ENCODE measurements around the gene HIPK4. TPM values are rescaled to one million over a fixed set of nuclear protein-coding genes. Genes with fewer than 3 reads are reported as not detected.
"Not testable (repeated sequence)": the region's sequence is repeated elsewhere in the genome, so short reads cannot be mapped to it uniquely, and the experiment has no call there.

Gene HIPK4
- polyA plus RNA-seq, 1 experiment: 0.09 TPM

- H3K27me3 ChIP-seq (ENCODE audit: control insufficient read depth, insufficient read depth, low read length): no peaks in the 10 kb centered on the region
- CTCF ChIA-PET: interaction anchor here (1.9 kb wide), 1 partner anchor 11 kb away, joined by 7 read pairs; no protein-coding TSS in a partner anchor
- POLR2A ChIA-PET: no interaction called here
- DNase-seq (ENCODE audit: low read depth, low spot score): no peak
- no peaks in the 10 kb centered on the region for H3K9me3 ChIP-seq (ENCODE audit: control insufficient read depth, insufficient read depth, low read length)
- no peak overlapping the region for H3K27ac ChIP-seq (ENCODE audit: low read depth, low read length)
- H3K4me3 ChIP-seq (ENCODE audit: low read depth, low read length): no peak overlapping the region
- no peak for TF ChIP-seq CTCF (IDR thresholded peaks at IDR 0.05; ENCODE audit: low read depth, low read length)
These were observed 41.7 kb upstream of the HIPK4 start for GRCh38 chr19:40431698-40432097.

- H3K27me3 ChIP-seq (ENCODE audit: control insufficient read depth, insufficient read depth, low read length); POLR2A ChIA-PET; H3K9me3 ChIP-seq (ENCODE audit: control insufficient read depth, insufficient read depth, low read length); DNase-seq (ENCODE audit: low read depth, low spot score); H3K4me3 ChIP-seq (ENCODE audit: low read depth, low read length); H3K27ac ChIP-seq (ENCODE audit: low read depth, low read length): not testable (repeated sequence)
- CTCF ChIA-PET: interaction anchor here (1.9 kb wide), 1 partner anchor 10 kb away, joined by 7 read pairs; no protein-coding TSS in a partner anchor
These were observed 40.3 kb upstream of the HIPK4 start for GRCh38 chr19:40430242-40430641.

- DNase-seq (ENCODE audit: low read depth, low spot score); CTCF ChIA-PET; H3K4me3 ChIP-seq (ENCODE audit: low read depth, low read length); H3K27ac ChIP-seq (ENCODE audit: low read depth, low read length); H3K9me3 ChIP-seq (ENCODE audit: control insufficient read depth, insufficient read depth, low read length); H3K27me3 ChIP-seq (ENCODE audit: control insufficient read depth, insufficient read depth, low read length): not testable (repeated sequence)
- POLR2A ChIA-PET: interaction anchor here (0.6 to 0.7 kb wide), 2 partner anchors 15 to 190 kb away, joined by 3 to 6 read pairs; no protein-coding TSS in a partner anchor
These were observed 38.2 kb upstream of the HIPK4 start for GRCh38 chr19:40428197-40428596.

- POLR2A ChIA-PET: interaction anchor here (0.5 to 2.2 kb wide), 26 partner anchors 8 to 1575 kb away, joined by 3 to 43 read pairs (median 4); partner anchors contain the start of genes BLVRB and DYRK1B
- CTCF ChIA-PET: interaction anchor here (0.5 to 1.2 kb wide), 2 partner anchors 120 to 202 kb away, joined by 3 read pairs; no protein-coding TSS in a partner anchor
- H3K27ac ChIP-seq (ENCODE audit: low read depth, low read length): peak within 1 kb of the TSS; percentile 98
- H3K27me3 ChIP-seq (ENCODE audit: control insufficient read depth, insufficient read depth, low read length): no peaks in the 10 kb centered on the region
- TF ChIP-seq CTCF (IDR thresholded peaks at IDR 0.05; ENCODE audit: low read depth, low read length): peak; percentile 64
- peak; percentile 98 for DNase-seq (ENCODE audit: low read depth, low spot score)
- H3K9me3 ChIP-seq (ENCODE audit: control insufficient read depth, insufficient read depth, low read length): peaks cover 2% of the 10 kb centered on the region; the same call in 1 of the 2 replicates
- H3K4me3 ChIP-seq (ENCODE audit: low read depth, low read length): peak within 1 kb of the TSS; percentile 91
These were observed 35.7 kb upstream of the HIPK4 start, which contains the start of gene SERTAD1 for GRCh38 chr19:40425450-40426287. TSS of gene SERTAD1 (minus strand) at chr19:40425992. CDS start at chr19:40423546, 2,446 bp downstream.

- no peak for TF ChIP-seq CTCF (IDR thresholded peaks at IDR 0.05; ENCODE audit: low read depth, low read length)
- POLR2A ChIA-PET: interaction anchor here (1.0 kb wide), 2 partner anchors 9 to 18 kb away, joined by 3 to 5 read pairs; no protein-coding TSS in a partner anchor
- Histone ChIP-seq H3K27me3 (ENCODE audit: control insufficient read depth, insufficient read depth, low read length) (no peaks in the 10 kb centered on the region), H3K27ac (ENCODE audit: low read depth, low read length) (peak overlapping the region; percentile 98), H3K9me3 (ENCODE audit: control insufficient read depth, insufficient read depth, low read length) (peaks cover 3% of the 10 kb centered on the region; the same call in 1 of the 2 replicates), H3K4me3 (ENCODE audit: low read depth, low read length) (peak overlapping the region; percentile 91)
- CTCF ChIA-PET: interaction anchor here (0.5 to 2.3 kb wide), 2 partner anchors 40 to 214 kb away, joined by 3 to 7 read pairs; partner anchors contain the start of gene BLVRB
- DNase-seq (ENCODE audit: low read depth, low spot score): no peak
These were observed 34.9 kb upstream of the HIPK4 start for GRCh38 chr19:40424637-40425449.

All from AG04450 (cell line).